Measurements from ENCODE around the gene LHFPL4.

- TF ChIP-seq CTCF (conservative IDR thresholded peaks at IDR 0.05; ENCODE audit: low read depth, low read length), result no peak
- TF ChIP-seq EZH2 (IDR thresholded peaks at IDR 0.05; ENCODE audit: borderline replicate concordance, low read depth, low read length, poor library complexity, severe bottlenecking), result no peak
Observed at GRCh38 chr3:9452417-9452816, 101.2 kb downstream of the LHFPL4 start.

Data from A673 (cell line).